Thyroid gland (tissue), 4 donors: Measurements from ENCODE around the gene JMJD1C.

ENCODE experiments used
- CTCF ChIP-seq, 6 experiments: fragments of 200-600 bp in 3 of 6; fragments of 450-650 bp in 3 of 6; sonication (generic) in 3 of 6; IDR thresholded peaks; one replicate each; pipeline ENCODE4 v1.5.1; 2016 to 2019; ENCODE audit warnings: antibody characterized with exemption in 6 of 6, mild to moderate bottlenecking in 2 of 6, inconsistent platforms in 1 of 6, moderate library complexity in 1 of 6
- POLR2A ChIP-seq, 2 donors: fragments of 450-650 bp; IDR thresholded peaks; one replicate each; pipeline ENCODE4 v1.6.1; 2017; ENCODE audit warnings: antibody characterized with exemption in 2 of 2, mild to moderate bottlenecking in 2 of 2, moderate library complexity in 1 of 2

DNA sequence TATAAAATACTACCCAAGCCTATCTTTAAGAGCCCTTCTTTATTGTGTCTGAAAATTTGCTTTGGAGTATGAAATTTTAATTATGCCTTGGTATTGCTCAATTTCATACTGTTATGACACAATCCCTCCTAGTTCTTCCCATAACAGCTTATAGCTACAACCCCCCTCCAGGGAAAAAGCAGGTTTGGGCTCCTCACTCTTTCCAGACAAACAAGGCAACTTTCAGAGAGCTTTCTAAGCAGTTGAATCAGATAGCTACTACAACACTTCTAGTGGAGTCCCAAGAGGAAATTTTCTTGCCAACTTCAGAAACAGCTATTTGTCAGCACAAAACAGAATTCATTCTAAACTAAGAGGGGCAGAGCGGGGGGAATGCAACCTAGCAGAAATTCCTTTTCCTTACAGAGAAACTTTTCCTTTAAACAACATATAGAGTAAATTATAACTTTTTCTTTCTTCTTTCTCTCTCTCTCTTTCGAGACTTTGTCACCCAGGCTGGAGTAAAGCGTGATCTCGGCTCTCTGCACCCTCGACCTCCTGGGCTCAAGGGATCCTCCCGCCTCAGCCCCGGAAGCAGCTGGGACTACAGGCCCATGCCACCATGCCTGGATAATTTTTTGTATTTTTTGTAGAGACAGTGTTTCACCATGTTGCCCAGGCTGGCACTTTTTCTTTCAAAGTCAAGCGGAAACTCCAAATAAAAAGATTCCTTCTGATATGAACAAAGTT lies 26.0 kb upstream of the JMJD1C start:
- no peak for TF ChIP-seq CTCF (IDR thresholded peaks at IDR 0.05)
- TF ChIP-seq POLR2A (IDR thresholded peaks at IDR 0.05), result no peak
